Prostate gland (tissue), 2 donors: Measurements from ENCODE around the gene PKP4.

ENCODE experiments used
- POLR2A ChIP-seq: fragments of 450-650 bp; IDR thresholded peaks from one replicate; pipeline ENCODE4 v1.6.1; 2016; ENCODE audit warnings: antibody characterized with exemption, mild to moderate bottlenecking
- POLR2AphosphoS5 ChIP-seq: sonication (generic); formaldehyde crosslinking; IDR thresholded peaks from one replicate; pipeline ENCODE4 v1.6.1; 2017; ENCODE audit warnings: antibody characterized with exemption
- TF ChIP-seq, protein P1 (sequence below), 4 experiments: fragments of 200-600 bp in 2 of 4; fragments of 450-650 bp in 2 of 4; sonication (generic) in 2 of 4; IDR thresholded peaks; 1 replicate in 3 of 4; 2 replicates in 1 of 4; pipeline ENCODE4 v1.5.1; 2016 to 2019; ENCODE audit warnings: antibody characterized with exemption in 4 of 4, mild to moderate bottlenecking in 2 of 4, moderate library complexity in 2 of 4

DNA sequence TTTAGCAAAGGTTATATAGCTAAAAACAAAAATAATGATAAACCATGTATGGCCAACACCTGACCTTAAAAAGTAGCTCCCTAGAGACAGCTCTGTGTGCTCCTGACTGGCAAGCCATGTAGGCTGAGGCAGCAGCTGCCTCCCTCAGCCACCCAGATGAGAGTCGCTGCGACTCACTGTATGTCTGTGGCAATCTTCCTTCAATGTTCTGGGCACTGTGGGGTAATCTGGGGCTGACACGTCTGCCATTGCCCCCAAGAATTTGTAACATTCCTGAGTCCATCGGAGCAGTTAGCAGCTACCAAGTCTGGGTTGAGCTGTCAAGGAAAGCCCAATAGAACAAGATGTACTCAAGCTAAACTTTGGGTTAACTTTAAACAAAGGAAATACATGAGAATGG is 232.0 kb downstream of the PKP4 start:
- TF ChIP-seq, protein P1, sequence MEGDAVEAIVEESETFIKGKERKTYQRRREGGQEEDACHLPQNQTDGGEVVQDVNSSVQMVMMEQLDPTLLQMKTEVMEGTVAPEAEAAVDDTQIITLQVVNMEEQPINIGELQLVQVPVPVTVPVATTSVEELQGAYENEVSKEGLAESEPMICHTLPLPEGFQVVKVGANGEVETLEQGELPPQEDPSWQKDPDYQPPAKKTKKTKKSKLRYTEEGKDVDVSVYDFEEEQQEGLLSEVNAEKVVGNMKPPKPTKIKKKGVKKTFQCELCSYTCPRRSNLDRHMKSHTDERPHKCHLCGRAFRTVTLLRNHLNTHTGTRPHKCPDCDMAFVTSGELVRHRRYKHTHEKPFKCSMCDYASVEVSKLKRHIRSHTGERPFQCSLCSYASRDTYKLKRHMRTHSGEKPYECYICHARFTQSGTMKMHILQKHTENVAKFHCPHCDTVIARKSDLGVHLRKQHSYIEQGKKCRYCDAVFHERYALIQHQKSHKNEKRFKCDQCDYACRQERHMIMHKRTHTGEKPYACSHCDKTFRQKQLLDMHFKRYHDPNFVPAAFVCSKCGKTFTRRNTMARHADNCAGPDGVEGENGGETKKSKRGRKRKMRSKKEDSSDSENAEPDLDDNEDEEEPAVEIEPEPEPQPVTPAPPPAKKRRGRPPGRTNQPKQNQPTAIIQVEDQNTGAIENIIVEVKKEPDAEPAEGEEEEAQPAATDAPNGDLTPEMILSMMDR (IDR thresholded peaks at IDR 0.05): no peak
- TF ChIP-seq POLR2A (no peak), POLR2AphosphoS5 (no peak)
